ENCODE measurements around the gene SLC15A3. TPM values are rescaled to one million over a fixed set of nuclear protein-coding genes. Genes with fewer than 3 reads are reported as not detected.

The SLC15A3 gene
- total RNA-seq, 4 donors from 2014 or later, result 24.1 to 61.0 (median 29.9) TPM

DNA sequence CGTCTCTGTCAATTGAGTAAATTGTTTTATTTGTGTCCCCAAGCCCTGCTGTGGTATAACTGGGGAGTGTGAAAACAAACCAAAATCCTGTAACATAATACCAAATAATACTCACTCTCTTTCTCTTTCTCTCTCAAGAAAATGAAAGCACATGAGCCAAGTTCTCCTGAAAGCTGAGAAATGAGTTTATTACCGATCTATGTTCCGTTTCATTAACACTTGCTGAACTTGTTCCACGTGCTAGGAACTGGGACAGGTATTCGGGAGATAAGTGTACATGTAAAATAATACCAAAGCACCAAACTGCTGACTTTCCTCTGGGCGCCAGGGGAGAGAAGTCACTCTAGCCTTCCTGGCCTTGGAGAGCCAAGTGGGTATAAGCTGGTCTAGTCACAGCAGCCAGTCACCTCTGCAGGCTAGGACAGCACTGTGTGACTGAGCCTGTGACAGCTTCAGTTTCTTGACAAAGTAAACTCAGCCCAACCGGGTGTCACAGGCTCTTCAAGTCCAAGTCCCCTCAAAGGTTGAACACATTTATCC, 42.6 kb upstream of the SLC15A3 start:
- TF ChIP-seq POLR2A (IDR thresholded peaks at IDR 0.05; ENCODE audit: low read depth), result no peak
- TF ChIP-seq EP300 (IDR thresholded peaks at IDR 0.05), result no peak
- TF ChIP-seq, protein P1, sequence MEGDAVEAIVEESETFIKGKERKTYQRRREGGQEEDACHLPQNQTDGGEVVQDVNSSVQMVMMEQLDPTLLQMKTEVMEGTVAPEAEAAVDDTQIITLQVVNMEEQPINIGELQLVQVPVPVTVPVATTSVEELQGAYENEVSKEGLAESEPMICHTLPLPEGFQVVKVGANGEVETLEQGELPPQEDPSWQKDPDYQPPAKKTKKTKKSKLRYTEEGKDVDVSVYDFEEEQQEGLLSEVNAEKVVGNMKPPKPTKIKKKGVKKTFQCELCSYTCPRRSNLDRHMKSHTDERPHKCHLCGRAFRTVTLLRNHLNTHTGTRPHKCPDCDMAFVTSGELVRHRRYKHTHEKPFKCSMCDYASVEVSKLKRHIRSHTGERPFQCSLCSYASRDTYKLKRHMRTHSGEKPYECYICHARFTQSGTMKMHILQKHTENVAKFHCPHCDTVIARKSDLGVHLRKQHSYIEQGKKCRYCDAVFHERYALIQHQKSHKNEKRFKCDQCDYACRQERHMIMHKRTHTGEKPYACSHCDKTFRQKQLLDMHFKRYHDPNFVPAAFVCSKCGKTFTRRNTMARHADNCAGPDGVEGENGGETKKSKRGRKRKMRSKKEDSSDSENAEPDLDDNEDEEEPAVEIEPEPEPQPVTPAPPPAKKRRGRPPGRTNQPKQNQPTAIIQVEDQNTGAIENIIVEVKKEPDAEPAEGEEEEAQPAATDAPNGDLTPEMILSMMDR (IDR thresholded peaks at IDR 0.05), result no peak
- no peak for TF ChIP-seq POLR2AphosphoS5 (IDR thresholded peaks at IDR 0.05)
- WGBS, result 85% methylated on average over 7 of the region's 7 CpGs
- no peak overlapping the region for H3K4me3 ChIP-seq
- intact Hi-C loops (cut with DNase I), result no loop called here
- peaks cover 0 to 7% (median 0%) of the 10 kb centered on the region in 4 donors for H3K27me3 ChIP-seq
- H3K27ac ChIP-seq (replicated peaks in 1 of 4), result no peak overlapping the region
- no peaks in the 10 kb centered on the region for H3K36me3 ChIP-seq
- H3K9me3 ChIP-seq, result no peaks in the 10 kb centered on the region
- no peak for DNase-seq (ENCODE audit: extremely low spot score)
- H3K4me1 ChIP-seq, result peaks cover 0 to 10% (median 1%) of the 10 kb centered on the region in 4 donors

DNA sequence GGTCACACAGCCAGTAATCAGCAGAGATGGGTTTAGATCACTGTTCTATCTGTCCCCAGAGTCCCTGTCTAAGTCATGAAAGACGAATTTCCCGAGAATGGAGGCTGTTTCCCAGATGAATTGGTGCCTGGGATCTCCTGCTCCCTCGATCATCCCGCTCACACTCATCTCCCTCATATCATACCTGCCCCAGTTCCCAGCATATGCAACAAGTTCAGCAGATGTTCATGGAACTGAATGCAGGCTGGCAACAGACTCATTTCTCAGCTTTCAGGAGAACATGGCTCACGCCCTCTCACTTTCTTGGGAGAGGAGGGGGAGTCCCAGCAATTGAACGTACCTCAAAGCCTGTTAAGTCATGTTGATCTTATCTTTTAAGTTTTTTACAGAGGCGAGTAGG, 41.6 kb upstream of the SLC15A3 start:
- Histone ChIP-seq H3K36me3 (no peaks in the 10 kb centered on the region), H3K27ac (replicated peaks in 1 of 4) (no peak overlapping the region), H3K9me3 (no peaks in the 10 kb centered on the region), H3K27me3 (peaks cover 0 to 7% (median 0%) of the 10 kb centered on the region in 4 donors), H3K4me1 (peaks cover 0 to 10% (median 1%) of the 10 kb centered on the region in 4 donors), H3K4me3 (no peak overlapping the region)
- intact Hi-C loops (cut with DNase I), result no loop called here
- TF ChIP-seq EP300 (IDR thresholded peaks at IDR 0.05) (no peak), POLR2A (IDR thresholded peaks at IDR 0.05; ENCODE audit: low read depth) (no peak), POLR2AphosphoS5 (IDR thresholded peaks at IDR 0.05) (no peak)
- TF ChIP-seq, protein P1 (IDR thresholded peaks at IDR 0.05), result no peak
- no peak for DNase-seq (ENCODE audit: extremely low spot score)
- WGBS, result 90% methylated on average over 7 of the region's 7 CpGs

DNA sequence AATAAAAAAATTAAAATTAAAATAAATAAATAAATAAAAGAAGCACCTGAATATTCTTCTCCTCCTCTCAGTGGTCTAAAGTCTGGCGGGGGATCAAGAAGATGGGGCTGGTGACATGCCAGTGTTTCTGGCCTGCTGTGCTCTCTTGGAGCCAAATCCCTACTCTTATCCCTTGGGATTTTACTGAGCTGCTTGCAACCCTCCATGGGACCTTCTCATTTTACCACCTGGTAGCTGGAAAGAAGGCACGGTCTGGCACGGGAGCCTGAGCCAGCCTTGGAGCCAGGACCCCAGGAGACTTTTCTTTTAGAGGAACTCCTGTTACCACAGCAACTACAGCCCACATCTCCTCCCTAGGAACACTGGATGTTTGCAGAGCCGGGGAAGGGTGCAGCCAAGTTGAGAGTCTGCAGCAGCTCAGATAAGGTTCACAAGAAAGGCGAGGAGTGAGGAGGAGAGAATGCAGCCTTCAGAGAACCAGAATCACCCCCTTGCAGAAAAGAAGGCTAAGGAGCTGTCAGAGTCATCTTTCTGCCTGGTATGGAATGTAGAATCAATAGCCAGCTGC, 41.0 kb upstream of the SLC15A3 start:
- no peak for DNase-seq (ENCODE audit: extremely low spot score)
- H3K36me3 ChIP-seq, result no peaks in the 10 kb centered on the region
- H3K4me1 ChIP-seq, result peaks cover 0 to 10% (median 1%) of the 10 kb centered on the region in 4 donors
- no peaks in the 10 kb centered on the region for H3K9me3 ChIP-seq
- TF ChIP-seq, protein P1 (IDR thresholded peaks at IDR 0.05), result no peak
- no peak for TF ChIP-seq EP300 (IDR thresholded peaks at IDR 0.05)
- no peak for TF ChIP-seq POLR2AphosphoS5 (IDR thresholded peaks at IDR 0.05)
- peaks cover 0 to 10% (median 0%) of the 10 kb centered on the region in 4 donors for H3K27me3 ChIP-seq
- no peak overlapping the region for H3K27ac ChIP-seq (replicated peaks in 1 of 4)
- H3K4me3 ChIP-seq, result no peak overlapping the region
- intact Hi-C loops (cut with DNase I), result no loop called here
- 55% methylated on average over 4 of the region's 5 CpGs for WGBS

DNA sequence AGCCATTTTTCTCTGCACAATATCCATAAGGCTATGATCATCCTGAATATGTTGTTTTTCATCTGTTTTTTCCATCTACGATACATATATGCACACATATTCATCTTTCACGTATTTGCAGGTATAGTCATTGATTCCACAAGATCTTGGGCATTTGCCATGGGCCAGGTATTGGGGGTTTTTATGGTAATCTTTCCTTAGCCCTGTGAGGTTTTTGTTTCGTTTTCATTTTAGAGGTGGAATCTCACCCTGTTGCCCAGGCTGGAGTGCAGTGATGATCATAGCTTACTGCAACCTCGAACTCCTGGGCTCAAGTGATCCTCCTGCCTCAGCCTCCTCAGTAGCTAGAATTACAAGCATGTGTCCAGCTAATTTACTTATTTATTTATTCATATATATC, 39.5 kb upstream of the SLC15A3 start:
- Histone ChIP-seq H3K4me1 (peaks cover 0 to 9% (median 1%) of the 10 kb centered on the region in 4 donors), H3K27ac (replicated peaks in 1 of 4) (no peak overlapping the region), H3K36me3 (no peaks in the 10 kb centered on the region), H3K9me3 (no peaks in the 10 kb centered on the region), H3K4me3 (no peak overlapping the region), H3K27me3 (peaks cover 0 to 13% (median 0%) of the 10 kb centered on the region in 4 donors)
- 93% methylated on average over 4 of the region's 4 CpGs for WGBS
- intact Hi-C loops (cut with DNase I), result no loop called here
- TF ChIP-seq EP300 (IDR thresholded peaks at IDR 0.05) (no peak), POLR2AphosphoS5 (IDR thresholded peaks at IDR 0.05) (no peak), POLR2A (IDR thresholded peaks at IDR 0.05; ENCODE audit: low read depth) (no peak)
- TF ChIP-seq, protein P1 (IDR thresholded peaks at IDR 0.05), result no peak
- DNase-seq (ENCODE audit: extremely low spot score), result no peak

All from esophagus muscularis mucosa (tissue), 4 donors.